ENCODE measurements around the gene PNMA6F.
"Not testable (repeated sequence)": the region's sequence is repeated elsewhere in the genome, so short reads cannot be mapped to it uniquely, and the experiment has no call there.

The PNMA6F gene

DNA sequence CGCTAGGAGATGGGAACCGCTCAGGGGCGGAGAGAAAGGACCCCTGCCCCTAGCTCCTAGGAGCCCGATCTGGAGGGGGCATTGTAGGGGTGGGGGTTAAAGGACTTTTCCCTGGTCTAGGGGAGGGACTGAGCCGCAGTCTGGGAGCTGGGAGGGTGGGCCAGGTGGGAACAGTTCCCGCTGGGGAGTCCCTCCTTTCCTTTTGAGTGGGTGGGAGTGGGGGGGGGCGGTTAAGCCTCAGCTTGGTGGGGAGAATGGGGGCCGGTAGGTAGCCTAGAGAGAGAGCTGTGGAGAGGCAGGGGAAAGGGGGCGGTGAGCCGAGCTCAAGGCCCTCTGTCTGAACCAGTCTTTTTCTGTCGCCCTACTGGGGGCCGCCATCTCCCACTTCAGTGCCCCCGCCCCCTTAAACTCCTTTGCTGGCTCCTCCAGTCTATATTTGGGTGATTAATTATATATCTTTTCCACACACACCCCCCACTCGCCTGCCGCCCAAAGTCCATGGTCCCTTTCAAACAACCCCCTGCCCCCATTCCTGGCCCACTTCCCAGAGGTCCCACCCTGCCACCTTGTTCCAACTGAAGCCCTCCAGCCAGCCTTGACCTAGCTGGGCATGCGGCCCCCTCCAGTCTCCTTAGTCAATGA, 13.2 kb upstream of the PNMA6F start:
- no peak for DNase-seq (ENCODE audit: low spot score)

DNA sequence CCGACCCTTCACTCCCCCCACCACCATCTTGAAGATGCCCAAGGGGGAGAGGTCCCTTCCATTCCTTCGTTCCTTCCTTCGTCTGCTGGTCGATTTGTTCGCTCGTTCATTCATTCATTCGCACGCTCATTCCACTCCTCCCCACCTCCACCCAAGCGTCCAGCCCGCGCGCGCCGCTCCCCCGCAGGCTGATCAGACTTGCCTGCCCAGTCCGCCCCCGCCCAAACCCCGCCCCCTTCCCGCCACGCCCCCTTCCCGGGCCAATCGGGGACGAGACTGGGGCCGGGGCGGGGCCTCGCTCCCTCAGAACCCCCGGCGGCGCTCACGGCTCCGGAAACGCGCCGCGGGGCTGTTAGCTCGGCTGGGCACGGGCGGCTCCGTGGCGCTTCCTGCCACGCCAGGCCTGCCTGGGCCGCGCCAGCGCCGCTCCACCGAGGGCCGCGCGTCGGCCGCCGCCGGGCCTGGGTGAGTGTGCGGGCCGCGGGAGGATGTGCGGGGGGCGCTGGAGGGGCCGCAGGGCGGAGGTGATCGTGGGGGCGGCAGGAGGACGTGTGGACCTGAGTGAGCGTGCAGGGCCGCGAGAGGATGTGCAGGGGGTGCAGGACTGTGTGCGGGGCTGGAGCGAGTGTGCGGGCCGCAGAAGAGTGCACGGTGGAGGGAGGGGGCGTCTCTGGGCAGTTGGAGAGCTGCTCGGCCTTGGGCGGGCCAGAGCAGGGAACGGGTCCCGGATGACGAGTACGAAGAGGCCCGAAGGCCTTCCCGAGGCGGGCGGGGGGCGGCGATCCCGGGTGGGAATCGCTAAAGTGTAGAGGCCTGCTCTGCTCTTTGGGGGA, 12.5 kb upstream of the PNMA6F start, which contains the start of gene ZNF275:
Gene ZNF275 (plus strand): TSS at position 333 of the 833 bp plus-strand sequence. CDS start 2,527 bp downstream, outside the sequence.
- DNase-seq (ENCODE audit: low spot score), result peak; percentile 53

DNA sequence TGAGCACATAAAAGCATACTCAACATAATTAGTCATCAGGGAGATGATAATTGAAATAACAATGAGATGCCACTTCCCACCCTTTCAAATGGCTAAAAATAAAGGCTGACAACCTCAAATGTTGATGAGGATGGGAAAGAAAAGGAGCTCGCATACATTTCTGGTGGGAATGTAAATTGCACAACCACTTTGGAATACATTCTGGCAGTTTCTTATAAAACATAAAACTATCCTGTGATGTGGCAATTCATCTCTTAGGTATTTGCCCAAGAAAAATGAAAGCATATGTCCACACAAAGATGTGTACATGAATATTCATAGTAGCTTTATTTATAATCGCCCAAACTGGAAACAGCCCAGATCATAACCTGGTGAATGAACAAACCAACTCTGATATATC, 11.7 kb upstream of the PNMA6F start:
- DNase-seq (ENCODE audit: low spot score), result no peak

DNA sequence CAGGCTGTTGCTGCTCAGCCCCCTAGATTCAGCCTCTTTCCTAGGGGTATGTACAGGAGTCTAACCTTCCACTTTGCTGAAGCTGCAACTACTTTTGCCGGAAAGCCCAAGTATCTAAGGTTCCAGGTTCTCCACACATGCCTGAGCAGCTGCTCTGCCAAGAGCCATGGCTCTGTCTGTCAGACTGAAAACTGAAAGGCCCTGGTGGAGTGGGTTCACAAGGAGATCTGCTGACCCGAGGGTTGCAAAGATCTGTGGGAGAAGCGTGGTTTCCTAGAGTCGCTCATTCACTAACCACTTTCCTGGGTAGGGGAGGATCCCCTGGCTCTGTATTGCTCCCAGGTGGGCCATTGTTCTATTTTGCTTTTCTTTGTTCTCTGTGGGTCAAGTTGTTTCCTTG, 6.0 kb upstream of the PNMA6F start:
- no peak for DNase-seq (ENCODE audit: low spot score)

DNA sequence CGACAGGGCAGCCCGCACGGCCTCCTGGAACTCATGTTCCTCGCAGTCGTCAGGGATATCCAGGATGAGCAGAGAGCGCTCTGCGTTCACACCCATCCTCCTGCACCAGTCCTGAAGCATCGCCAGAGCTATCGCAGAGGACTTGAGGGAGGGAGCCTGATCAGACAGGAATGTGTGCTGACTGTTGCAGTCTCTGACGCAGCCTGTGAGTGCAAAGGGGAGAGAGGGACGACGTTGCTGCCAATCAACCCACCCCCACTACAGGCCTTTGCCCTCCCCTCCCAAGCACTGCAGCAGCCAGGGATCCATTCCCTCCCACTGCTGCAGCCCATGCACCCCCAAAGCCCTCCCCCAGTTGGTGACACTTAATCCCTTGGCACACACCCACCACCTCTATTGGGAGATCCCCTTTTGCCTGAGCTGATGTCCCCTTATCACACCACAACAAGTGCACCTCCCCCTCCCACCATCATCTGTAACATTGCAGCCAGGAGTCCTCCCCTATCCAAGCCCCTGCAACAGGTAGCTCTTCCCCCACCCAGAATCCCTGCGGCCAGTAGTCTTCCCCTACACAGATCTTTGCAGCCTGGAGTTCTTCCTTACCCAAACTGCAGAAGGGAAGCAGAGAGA, 897 bp downstream of the PNMA6F start:
- no peak for DNase-seq (ENCODE audit: low spot score)

DNA sequence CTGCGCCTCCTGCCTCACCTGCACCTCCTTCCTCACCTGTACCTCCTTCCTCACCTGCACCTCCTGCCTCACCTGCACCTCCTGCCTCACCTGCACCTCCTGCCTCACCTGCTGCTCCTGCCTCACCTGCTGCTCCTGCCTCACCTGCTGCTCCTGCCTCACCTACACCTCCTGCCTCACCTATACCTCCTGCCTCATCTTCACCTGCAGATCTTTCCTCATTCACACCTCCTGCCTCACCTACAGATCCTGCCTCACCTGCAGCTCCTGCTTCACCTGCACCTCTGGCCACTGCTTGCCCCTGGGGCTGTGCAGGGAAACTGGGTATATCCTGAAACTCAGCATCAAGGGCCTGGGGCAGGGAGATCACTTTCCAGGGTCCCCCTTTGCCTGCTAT, 1.5 kb downstream of the PNMA6F start:
- DNase-seq (ENCODE audit: low spot score), result not testable (repeated sequence)

DNA sequence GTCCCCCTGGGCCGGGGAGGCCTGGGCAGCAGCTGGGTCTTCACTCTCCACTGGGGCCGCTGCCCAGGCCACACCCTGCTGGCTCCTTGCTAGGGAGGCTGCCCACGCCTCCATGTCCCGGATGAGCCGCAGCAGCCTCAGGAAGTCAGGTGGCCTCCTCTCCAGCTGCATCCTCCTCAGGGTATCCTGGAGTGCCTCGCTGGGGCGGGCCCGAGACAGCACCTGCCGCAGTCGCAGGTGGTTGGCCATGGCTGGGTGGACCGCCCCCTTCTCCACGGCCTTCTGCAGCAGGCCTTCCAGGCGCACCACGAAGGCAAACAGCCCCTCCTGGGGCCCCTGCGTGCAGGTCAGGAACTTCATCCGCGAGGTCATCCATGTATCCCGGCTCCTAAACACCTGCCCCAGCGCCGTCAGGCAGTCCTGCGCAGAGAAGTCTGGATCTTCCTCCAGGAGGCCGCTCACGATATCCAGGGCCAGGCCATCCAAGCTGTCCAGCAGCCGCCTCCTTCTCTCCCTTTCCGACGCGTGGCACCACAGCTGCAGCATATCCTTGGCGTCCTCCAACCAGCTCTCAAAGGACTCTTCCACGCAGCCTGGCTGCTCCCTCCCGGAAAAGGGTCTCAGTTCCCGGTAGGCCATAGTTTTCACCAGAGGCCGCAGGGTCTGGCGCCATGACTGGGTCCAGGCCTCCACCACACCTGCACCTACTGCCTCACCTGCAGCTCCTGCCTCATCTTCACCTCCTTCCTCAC, 2.1 kb downstream of the PNMA6F start:
- DNase-seq (ENCODE audit: low spot score), result no peak

DNA sequence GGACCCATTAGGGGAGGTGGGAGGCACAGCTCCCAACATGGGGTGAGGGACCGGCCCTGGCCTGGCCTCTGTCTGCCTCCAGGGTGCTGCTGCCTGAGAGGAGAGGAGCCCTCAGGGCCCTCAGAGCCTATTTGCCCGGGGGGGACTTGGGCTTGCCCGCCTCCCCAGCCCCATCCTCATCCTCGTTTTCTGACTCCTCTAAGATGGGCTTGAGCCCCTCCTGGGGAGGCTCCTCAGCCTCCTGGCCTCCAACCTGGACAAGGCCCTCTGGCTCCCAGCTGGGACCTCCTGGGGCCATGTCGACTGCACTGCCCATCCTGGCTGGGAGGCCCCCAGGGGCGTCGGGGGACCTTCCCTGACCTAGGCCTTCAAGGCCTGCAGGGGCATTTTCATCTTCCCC, 2.8 kb downstream of the PNMA6F start:
- DNase-seq (ENCODE audit: low spot score), result no peak

DNA sequence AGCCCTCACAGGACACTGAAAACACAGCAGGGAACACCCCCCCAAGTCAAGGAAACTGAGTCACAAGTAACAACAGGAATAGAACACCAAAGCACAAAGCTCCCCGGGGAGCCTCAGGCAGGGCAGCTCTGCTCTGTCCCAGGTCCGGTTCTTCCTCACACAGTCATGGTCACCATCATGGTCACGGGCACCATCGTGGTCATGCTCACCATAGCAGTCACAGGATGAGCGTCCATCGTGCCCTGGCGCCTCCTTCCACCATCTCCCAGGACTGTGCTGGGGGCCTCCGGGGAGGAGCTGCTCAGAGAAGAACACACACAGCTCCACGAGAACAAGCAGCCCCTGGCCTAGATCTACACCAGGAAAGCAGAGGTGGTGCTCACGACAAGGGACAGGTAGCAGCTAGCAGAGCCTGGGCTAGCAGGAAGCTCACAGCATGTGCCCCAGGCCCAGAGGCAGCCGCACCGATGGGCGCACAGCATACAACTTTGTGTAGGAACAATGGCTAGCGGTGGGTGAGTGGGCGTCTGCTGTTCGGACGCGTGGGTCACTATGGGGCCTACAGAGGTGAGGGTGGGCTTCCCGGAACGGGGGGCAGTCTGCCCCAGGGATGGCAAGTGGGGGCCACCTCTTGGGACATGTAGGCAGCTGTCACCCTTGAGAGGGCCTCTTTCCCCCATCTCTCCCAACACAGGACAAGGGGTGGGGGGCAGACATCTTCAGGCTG, 3.4 kb downstream of the PNMA6F start:
- DNase-seq (ENCODE audit: low spot score), result no peak

DNA sequence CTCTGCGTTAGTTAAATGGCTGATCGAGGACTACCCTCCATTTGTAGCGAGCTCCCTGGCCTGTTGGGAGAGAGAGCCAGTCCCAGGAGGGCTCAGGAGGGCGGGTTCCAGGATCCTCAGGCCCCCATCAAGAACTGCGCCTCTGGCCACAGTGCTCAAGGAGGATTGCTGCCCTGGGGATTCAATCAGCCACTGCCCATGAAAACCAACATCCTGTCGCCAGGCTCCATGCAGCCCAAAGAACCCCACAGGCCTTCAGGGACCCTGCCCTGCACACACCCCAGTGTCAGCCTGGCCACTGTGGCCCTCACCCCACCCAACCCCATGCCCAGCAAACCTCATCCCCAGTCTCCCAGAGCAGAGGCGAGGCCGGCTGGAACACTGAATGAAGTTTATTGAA, 4.3 kb downstream of the PNMA6F start:
- DNase-seq (ENCODE audit: low spot score), result no peak

DNA sequence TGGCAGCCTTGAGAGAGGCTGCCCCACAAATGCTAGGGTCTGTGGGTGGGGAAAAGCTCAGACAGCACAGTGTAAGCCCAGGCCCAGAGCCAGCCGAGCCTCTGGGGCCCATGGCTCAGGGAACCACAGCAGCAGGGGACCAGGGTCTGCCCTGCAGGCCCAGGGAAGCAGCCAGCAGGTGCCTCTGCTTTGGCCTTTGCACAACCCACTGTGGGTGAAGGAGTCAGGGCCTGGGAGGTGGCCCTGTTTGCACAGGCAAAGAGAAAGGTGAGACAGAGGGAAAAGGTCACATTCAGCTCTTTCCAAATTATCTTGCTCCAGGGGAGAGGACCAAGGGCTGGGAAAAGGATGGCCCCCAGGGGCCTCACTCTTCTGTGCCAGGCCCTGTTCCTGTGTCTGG, 8.7 kb downstream of the PNMA6F start:
- no peak for DNase-seq (ENCODE audit: low spot score)

DNA sequence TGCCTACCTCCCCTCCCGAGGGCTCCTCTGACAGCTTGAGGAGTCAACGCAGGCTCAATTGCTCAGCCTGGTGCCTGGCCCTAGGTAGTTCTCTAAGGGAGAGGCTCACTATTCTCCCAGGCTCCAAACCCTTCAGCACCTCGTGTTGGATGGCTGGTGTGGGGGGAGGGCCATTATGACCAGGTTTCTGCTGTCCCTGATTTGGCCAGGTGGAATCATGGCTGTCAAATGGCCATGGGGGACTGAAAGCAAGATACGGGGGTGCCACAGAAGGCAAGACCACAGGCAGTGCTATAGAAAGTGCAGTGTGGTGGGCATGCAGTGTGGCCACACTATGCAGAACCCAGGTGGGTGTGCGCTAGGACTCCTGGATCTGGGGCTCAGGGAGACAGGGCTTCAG, 9.5 kb downstream of the PNMA6F start:
- DNase-seq (ENCODE audit: low spot score), result no peak

DNA sequence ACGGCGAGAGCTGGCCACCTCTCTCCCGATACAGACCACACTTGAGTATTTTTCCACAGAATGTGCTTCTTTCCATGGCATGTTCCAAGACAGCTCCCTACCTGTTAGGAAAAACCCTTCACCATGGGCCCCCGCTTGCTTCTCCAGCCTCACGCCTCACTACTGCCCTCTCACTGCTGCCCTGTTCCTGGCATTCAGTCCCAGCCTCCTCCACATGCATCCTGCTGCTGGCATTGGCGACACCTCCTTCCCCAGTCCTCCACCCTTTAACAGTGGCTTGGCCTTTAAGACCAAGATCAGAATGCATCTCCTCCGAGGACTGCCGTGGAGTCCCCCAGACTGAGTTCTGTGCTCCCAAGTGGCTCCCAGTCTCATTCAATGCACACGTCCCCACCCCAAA, 10.7 kb downstream of the PNMA6F start:
- no peak for DNase-seq (ENCODE audit: low spot score)

DNA sequence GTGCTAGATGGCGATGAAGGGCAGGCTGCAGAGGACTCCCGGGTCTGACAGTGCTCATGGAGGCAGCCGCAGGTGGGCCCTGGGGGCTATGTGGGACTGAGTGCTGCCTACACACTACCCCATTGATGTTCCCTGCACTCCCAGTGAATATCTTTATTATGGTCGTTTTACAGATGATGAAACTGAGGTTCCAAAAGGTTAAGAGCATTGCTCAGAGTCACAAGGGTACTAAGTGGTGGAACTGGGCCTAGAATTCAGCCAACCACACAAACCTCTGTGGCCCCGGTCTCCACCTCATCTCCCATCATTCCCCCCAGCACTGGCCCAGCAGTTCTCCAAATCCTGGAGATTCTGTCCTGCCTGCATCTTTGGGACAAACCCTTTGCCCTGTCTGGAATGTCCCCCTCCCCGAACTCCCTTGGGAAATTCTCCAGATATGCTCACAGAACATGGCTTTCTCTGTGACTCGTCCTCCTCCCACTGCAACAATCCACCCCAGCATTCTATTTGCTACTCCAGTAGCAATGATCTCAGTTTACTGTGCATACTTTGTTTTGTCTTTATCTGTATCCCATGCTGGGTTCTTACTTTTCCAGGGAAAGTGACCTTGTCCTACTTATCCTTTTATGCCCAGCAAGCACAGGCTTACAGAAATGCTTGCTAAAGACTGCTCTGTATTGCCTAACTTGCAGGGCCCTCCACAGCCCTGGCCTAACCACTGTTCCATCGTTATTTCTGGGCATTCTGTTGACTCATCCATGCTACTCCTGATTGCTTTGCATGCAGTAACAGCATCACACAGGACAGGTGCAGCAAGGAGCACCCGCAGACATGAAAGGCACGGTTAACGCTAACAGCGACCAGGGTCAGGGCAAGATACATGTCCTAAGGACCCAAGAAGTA, 14.0 kb downstream of the PNMA6F start:
- no peak for DNase-seq (ENCODE audit: low spot score)

DNA sequence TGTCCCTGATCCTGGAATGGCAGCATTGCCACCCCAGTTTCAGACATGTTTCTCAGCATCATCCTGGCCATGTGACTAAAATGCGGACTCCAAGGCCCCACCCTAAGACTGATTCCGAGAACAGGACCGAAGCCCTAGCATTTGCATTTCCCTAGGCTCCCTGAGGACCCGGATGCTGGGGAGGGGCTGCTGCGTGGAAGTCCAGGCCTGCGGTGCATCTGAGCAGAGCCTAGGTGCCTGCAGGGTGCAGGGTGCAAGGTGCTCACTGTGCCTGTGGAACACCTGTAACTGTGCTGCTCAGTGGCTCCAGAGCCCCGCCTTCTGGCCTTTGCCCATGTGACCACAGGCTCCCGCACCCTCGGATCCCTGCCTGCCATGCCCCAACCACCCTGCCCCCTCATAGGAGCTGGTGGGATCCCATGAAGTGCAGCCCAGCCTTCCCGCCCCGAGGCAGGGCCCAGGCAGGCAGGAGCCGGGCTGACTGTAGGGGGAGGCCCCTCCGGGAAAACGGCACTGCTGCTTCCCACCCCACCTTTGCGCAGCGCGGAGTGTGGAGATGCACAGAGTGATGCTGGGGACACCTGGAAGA, 14.9 kb downstream of the PNMA6F start:
- no peak for DNase-seq (ENCODE audit: low spot score)

DNA sequence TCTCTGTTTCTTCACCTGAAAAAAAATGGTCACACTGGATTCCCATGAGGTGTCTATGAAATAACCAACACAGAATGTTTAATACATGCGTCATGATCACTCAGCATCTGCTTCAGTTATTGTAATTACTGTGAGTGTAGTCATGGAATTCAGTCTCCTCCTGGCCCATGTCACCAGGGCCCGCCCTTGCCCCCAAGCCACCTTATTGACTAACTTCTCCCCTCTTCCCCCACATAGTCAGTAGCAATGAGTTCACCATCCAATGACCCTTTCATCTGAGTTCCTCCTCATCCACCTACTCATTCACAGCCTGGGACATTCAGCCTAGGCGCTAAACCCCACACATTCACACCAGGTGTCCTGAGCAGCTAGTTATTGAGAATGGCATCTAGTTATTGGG, 15.6 kb downstream of the PNMA6F start:
- no peak for DNase-seq (ENCODE audit: low spot score)

DNA sequence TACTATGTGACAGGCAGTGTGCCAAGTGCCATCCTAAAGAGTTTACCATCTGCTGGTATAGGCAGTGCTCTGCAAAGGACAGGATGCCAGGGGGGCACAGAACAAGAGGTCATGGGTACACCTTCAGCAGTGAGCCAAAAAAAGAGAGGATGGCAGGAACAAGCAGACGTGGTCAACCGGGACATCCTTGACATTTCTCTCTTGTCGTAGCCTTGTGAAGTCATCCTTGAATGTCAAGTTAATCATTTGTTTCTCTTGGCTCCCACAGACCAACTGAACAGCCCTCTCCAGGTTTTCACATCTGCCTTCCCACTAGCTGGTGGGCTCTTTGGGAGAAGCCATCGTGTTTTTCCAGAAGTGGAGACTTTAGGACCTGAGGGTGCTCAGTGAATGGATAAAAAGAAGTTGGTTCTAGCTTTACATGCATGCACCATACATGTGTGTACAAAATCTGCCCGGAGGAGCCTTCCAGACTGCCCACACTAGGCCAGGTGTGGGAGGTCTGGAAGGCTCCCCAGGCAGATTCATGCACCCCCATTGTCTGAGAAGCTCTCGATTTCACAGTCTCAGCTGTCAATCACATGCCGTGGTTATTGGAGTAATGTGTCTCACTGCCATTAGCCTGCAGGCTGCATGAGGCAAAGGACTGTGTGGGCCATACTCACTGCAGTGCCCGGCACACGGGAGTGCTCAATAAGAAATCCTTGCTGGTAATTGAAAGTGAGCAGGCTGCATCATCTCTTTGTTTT, 16.4 kb downstream of the PNMA6F start:
- DNase-seq (ENCODE audit: low spot score), result no peak

DNA sequence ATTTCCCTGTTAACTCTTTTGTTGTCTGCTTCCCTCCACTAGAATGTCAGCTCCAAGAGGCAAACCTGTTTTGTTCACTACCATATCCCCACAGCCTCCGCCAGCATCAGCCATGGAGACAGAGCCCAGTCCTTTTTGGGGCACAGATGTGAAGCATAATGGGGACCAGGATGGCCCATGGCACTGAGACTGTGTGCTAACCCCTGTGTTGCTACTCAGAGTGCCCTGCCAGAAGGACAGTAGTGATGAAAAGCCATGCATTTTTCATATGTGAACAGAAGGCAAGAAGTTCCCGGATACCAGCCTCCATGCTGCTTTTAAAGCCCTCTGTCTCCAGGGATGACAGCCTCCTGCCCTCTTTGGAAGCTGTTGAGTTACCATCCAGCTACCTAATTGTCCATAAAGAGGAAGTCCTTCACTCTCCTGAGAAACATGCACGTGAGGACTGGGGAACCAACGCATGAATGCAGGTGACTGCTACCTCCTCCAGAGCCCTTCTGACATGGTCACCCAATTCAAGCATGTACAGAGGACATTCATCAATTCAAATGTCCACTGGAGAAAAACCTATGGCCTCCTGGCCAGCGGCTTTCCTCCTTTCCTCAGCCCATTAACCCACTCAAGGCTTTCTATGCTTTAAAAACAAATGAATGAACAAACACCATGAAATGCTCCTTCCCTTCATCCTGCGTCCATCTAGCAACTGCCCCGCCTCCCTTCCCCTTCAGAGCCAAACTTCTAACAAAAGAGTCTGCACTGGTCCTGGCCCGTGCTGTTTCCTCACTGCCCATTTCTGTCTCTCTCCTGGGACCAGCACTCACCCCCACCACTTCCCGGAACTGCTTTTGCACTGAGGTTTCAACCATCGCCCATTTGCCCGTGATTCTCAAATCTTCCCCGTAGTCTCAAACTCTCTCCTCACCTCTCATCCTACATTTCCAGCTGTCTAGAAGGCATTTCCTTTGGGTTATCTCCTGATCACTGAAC, 18.0 kb downstream of the PNMA6F start:
- no peak for DNase-seq (ENCODE audit: low spot score)

Data from pons (tissue), 1 donor.